GM21447 (cell line): ENCODE results near the gene KLF17.

ENCODE experiments used
- ATAC-seq: cut with Tn5 transposase; IDR thresholded peaks from one replicate; pipeline ENCODE4 v1.9.1; 2021; ENCODE audit not compliant: unreplicated experiment

Gene KLF17, protein sequence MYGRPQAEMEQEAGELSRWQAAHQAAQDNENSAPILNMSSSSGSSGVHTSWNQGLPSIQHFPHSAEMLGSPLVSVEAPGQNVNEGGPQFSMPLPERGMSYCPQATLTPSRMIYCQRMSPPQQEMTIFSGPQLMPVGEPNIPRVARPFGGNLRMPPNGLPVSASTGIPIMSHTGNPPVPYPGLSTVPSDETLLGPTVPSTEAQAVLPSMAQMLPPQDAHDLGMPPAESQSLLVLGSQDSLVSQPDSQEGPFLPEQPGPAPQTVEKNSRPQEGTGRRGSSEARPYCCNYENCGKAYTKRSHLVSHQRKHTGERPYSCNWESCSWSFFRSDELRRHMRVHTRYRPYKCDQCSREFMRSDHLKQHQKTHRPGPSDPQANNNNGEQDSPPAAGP

GRCh38 chr1:44118682-44119081 is at the start of gene KLF17:
KLF17 (plus strand) TSS chr1:44118821; CDS start chr1:44118908, 87 bp downstream.
- ATAC-seq: no peak

- no peak for ATAC-seq
Observed at GRCh38 chr1:44071461-44071860, 47.2 kb upstream of the KLF17 start.

- no peak for ATAC-seq
Observed at GRCh38 chr1:44072204-44072603, 46.4 kb upstream of the KLF17 start.

GRCh38 chr1:44072821-44073220 is 45.8 kb upstream of the KLF17 start:
- no peak for ATAC-seq

- no peak for ATAC-seq
Observed at GRCh38 chr1:44073528-44073927, 45.1 kb upstream of the KLF17 start.

GRCh38 chr1:44074415-44074814 is 44.2 kb upstream of the KLF17 start:
- ATAC-seq: no peak

GRCh38 chr1:44076066-44076465 is 42.6 kb upstream of the KLF17 start:
- ATAC-seq: no peak

DNA sequence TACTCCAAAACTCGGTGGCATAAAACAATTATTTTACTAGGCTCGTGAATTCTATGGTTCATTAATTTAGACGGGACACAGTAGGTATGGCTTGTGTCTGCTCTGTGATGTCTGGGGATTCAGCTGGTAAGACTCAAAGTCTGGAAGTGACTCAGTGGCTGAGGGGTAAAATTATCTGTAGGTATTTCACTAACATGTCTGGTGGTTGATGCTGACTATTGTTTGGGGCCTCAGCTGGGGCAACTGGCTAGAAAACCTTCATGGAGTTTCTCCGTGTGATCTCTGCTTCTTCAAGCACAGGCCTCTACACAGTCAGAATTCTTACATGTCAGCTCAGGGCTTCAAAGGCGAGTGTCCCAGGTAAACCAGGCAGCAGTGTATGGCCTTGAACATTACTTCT is 41.2 kb upstream of the KLF17 start:
- no peak for ATAC-seq

- no peak for ATAC-seq
Observed at GRCh38 chr1:44078104-44078503, 40.5 kb upstream of the KLF17 start.

DNA sequence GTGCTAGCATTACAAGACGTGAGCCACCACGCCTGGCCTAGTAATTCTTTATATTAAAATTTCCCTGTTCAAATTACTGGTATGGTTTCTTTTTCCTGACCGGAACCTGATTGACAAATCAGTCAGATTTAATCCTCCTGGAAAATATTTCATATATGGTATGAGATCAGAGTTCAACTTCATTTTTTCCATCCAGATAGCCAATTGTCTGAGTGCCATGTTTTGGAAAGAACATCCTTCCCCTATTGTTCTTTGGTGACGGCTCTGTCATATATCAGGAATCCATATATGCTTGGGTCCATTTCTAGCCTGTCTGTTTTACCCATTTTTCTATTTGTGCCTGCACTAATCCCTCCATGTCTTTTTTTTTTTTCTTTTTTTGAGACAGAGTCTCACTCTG is 39.1 kb upstream of the KLF17 start:
- no peak for ATAC-seq

DNA sequence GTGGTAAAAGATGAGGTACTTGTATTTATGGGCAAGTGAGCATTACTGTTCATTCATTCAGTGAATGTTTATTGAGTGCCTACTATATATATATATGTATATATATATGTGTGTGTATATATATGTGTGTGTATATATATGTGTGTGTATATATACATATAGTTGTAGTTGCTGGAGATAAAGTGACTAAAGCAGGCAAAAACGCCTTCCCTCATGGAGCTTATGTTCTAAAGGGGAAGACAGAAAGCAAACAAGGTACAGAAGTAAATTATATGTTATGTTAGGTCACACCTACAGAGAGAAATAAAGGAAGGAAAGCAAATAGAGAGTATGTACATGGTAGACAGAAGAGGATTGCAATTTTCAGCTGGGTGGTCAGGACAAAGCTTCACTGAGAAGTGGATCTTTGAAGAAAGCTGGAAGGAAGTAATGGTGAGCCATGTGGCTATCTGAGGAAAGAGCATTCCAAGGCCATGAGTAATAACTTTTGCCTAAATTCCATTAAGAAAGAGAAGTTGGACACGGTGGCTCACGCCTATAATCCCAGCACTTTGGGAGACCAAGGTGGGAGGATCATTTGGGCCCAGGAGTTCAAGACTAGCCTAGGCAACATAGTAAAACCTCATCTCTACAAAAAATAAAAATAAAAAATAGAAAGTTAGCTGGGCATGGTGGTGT is 33.5 kb upstream of the KLF17 start:
- no peak for ATAC-seq

DNA sequence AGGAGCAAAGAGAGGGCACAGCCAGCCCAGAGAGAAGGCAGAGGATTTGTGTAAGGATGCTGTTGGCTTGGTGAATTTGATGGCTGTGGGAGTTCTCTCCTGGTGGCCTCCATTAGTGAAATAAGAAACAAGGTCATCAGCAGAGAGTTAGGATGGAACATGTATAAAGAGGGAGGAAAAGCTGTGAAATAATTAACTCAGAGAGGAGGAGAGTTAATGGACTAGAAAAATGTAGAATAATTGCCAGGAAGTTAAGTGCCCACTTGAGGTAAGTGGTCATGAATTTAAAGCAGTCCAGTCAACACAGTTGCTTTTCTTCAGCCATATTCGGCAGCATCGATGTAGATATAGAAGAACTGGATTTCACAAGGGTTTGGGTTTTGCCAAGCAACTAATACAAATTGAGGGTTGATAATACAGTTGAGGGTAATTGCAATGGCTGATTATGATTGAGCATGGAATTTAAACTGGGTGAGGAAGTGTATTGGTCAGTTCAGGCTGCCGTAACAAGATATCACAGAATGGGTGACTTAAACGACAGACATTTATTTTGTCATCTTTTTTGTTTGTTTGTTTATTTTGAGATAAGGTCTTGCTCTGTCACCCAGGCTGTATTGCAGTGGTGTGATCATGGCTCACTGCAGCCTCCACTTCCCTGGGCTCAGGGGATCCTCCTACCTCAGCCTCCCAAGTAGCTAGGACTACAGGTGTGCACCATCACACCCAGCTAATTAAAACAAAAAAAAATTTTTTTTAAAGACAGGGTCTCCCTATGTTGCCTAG is 31.7 kb upstream of the KLF17 start:
- no peak for ATAC-seq

- no peak for ATAC-seq
Observed at GRCh38 chr1:44089371-44090048, 29.1 kb upstream of the KLF17 start.

DNA sequence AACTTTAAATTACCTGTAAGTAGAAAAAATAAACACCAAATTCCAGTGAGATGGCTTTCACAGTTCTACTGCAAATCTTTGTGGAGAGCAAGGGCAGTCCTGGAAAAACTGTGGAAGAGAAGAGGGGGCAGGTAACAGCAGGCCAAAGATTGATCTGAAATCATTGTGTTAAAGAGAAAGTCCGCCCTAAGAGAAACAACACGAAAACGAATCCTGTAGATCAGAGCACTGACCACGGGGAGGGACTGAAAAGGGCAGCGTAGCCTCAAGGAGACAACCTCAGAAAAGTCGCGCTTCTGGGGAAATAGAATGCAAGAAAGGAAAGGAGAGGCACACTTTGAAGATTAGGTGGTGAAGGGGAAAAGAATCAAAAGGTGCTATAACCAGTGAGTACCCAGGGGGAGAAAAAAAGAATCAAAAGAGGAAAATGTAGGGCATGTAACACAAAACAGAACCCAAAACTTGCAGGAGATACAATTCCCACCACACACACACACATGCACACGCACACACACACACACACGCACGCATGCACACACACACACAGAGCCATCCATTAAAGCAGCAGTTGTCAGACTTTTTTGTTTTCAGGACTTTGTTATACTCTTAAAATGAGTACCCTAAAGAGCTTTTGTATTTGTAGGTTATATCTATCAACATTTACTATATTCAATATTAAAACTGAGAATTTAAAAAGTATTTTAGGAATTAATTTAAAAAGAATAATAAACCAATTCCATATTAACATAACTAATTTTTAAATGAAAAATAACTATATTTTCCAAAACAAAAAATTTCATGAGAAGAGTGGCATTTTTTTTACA is 28.0 kb upstream of the KLF17 start:
- no peak for ATAC-seq

DNA sequence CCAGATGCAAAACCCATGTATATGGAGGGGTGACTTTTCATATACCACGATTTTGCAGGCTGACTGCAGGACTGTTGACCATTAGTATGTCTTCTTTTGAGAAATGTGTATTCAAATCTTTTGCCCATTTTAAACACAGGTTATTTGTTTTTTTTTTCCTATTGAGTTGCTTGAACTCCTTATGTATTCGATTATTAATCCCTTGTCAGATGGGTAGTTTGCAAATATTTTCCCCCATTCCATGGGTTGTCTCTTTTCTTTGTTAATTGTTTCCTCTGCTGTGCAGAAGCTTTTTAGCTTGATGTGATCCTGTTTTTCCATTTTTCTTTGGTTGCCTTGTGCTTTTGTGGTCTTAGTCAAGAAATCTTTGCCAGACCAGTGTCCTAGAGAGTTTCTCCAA is 24.6 kb upstream of the KLF17 start:
- no peak for ATAC-seq

DNA sequence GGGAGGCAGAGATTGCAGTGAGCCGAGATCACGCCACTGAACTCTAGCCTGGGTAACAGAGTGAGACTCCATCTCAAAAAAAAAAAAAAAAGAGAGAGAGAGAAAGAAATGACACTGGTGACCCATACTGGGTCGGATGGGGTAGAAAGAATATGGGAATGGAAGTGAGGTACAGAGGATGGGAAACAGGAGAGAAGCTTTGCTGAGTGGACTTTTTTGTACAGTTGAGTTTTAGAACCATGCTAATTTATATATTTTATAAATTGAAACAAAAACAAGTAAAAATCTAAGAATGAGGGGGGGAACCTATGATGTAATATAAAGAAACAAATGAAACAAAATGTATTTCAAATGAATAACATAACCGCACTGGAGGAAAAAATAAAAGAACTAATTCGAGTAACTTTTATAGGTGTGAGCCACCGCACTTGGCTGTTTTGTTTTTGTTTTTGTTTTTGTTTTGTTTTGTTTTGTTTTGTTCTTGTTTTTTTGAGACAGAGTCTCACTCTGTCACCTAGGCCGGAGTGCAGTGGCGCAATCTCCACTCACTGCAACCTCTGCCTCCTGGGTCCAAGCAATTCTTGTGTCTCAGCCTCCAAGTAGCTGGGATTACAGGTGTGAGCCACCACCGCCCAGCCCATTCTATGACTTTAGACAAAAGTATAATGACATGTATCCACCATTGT is 18.3 kb upstream of the KLF17 start:
- no peak for ATAC-seq

GRCh38 chr1:44101328-44101727 is 17.3 kb upstream of the KLF17 start:
- ATAC-seq: no peak

- ATAC-seq: no peak
Observed at GRCh38 chr1:44103270-44104131, 15.1 kb upstream of the KLF17 start.

DNA sequence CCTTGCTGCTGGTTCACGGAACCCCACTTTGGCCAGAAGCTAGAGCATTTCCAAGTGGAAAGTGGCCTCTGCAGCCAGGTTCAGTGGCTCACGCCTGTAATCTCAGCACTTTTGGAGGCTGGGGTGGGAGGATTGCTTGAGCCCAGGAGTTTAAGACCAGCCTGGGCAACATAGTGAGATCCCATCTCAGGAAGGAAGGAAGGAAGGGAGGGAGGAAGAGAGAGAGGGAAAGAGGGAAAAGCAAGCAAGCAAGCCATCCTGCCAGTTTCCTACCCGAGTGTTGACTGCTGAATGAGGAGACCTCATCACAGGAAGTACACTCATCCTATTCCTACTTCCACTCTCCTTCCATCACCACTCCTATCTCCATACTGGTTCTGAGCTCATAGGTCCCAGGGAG is 12.8 kb upstream of the KLF17 start:
- no peak for ATAC-seq
